Measurements from ENCODE around the gene TBC1D2B.

- TF ChIP-seq CTCF (IDR thresholded peaks at IDR 0.05) (no peak), POLR2A (IDR thresholded peaks at IDR 0.05) (no peak)
Measured at GRCh38 chr15:78083687-78084448, 6.4 kb upstream of the TBC1D2B start.

Measured in heart left ventricle (tissue), 13 donors.